Medulla oblongata (tissue), 1 donor: ENCODE measurements around the gene MTCL1.

ENCODE experiments used
- DNase-seq: peaks from one replicate; pipeline ENCODE4 v3.0.0-alpha.2; 2015; ENCODE audit errors: extremely low spot score

Gene MTCL1

GRCh38 chr18:8713691-8714090, 8.3 kb downstream of the MTCL1 start:
- no peak for DNase-seq

DNA sequence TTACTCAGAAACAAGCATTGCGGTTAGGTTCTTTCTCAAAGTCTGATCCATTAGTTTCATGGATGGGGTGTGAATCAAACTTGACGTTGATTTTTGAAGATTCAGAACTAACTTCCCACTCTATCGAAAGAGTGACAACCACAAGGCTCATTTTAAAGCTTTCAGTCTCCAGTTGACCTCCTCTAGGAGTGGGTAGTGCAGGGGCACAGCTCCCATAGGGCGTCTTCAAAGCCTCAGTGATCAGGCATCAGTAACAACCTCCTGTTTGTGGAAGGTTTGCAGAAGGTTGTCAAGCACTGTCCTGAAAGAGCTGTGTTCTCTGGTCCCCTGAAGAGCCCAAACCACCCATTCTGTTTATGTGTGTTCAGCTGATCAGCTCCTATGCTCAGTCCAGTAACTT, 10.2 kb downstream of the MTCL1 start:
- no peak for DNase-seq

DNA sequence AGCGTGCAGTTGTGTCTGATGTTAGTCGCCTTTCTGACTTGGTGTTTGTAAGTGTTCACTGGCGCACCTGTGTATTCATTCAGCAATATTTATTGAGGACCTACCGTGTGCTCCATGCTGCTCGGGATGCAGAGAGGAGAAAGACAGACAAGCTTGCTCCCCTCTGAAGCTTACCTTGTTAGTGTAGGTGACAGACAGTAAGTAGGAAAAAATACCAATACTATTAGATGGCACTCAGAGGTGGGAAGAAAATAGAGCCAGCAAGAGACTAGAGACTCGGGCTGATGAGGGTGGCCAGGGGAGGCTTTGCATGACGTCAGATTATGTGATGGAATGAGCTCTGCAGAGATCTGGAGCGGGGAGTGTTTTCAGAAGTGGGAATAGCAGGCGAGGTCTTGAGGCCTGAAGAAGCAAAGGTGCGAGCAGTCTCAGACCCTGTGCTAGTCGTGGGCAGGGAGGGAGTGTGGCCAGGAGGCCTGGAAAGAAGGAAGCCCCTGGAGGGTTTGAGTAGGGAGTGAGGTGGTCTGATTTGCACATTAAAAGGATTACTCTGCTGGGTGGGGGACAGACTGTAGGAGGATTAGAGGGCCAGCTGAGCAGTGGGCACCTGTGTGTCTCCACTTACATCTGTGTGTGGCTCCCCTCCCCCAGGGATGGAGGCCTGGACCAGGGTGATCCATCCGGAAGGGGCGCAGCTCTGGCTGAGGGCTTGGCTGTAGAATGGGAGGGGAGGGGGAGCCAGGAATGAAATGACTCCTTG, 11.8 kb downstream of the MTCL1 start:
- DNase-seq, result no peak

DNA sequence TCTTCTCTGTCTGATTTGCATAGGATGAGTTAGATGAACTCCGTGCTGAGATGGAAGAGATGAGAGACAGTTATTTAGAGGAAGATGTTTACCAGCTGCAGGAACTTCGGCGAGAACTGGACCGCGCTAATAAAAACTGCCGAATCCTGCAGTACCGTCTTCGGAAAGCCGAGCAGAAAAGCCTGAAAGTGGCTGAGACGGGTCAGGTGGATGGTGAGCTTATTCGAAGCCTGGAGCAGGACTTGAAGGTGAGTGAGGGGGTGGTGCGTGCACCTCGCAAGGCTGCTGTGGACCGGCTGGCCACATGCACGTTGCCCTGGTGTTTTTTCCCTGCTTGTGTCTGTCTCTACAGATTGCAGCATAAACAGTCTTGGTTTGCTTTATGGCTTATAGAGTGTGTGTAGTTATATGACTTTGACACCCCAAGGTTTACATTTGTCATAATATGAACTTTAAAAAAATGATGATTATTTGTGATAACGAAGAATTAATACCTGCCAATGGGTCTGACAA, 13.1 kb downstream of the MTCL1 start:
- DNase-seq, result no peak

DNA sequence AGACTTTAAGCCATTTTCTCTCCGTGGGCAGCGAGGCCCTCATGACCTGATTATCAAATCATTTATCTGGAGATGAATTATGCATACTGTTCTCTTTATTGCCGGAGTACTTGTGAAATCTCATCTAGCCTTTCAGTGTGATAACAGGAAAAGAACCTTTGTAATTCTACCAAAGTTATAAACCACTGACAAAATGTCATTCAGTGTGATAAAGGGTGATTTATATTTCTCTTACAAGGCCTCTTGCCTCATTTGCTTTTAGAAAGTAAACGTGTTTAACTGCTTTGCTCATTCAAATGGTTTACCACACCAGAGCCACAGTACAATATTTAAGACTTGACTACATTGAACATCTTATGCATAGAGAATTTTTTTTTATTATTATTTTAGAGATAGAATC, 13.8 kb downstream of the MTCL1 start:
- no peak for DNase-seq

DNA sequence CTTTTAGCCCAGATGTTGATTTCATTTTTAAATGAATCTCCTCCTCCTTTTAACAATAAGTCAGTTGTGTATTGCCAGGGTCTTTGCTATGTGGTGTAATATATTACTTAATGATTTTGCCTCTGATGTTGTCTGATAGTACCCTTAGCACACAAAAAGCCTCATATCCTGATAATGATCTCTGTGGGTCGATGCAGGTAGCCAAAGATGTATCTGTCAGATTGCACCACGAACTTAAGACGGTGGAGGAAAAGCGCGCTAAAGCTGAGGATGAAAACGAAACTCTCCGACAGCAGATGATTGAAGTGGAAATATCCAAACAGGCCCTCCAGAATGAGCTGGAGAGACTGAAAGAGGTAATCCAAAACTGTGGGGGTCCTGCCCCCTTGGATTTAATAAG, 14.8 kb downstream of the MTCL1 start:
- DNase-seq, result no peak

- DNase-seq, result no peak
These were observed 15.8 kb downstream of the MTCL1 start for GRCh38 chr18:8721094-8721669.

- DNase-seq, result no peak
These were observed 16.4 kb downstream of the MTCL1 start for GRCh38 chr18:8721716-8722115.

- DNase-seq, result no peak
These were observed 17.8 kb downstream of the MTCL1 start for GRCh38 chr18:8722946-8723820.

DNA sequence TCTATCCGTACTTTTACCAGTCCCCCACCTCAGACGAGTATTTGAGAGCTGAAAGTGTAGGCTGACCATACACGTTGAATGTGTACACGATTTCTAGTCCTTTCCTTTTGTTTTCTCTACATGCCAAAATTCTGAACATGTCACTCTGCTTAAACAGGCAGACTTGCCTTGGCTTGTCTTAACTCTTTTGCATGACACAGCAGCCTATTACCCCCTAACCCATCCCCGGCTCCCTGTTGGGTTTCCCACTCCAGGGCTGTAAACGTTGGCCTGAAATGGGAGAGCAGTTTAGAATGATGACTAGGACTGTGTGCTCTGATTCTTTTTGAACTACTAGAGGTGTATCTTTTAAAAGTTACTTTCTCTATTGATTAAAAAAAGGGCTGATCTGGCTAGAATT, 19.1 kb downstream of the MTCL1 start:
- DNase-seq, result no peak

DNA sequence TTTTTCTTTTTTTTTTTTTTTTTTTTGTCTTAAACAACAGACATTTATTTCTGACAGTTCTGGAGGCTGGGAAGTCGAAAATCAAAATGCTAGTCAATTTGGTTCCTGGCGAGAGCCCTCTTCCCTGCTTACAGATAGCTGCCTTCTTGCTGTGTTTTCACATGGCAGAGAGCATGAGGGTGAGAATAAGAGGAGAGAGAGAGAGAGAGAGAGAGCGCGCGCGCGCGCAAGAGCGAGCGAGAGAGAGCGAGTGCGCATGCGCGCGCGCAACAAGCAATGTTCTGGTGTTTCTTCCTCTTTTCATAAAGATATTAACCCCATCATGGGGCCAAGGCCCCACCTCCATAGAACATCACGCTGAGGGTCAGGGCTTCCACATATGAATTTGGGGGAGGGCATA, 20.9 kb downstream of the MTCL1 start:
- no peak for DNase-seq

DNA sequence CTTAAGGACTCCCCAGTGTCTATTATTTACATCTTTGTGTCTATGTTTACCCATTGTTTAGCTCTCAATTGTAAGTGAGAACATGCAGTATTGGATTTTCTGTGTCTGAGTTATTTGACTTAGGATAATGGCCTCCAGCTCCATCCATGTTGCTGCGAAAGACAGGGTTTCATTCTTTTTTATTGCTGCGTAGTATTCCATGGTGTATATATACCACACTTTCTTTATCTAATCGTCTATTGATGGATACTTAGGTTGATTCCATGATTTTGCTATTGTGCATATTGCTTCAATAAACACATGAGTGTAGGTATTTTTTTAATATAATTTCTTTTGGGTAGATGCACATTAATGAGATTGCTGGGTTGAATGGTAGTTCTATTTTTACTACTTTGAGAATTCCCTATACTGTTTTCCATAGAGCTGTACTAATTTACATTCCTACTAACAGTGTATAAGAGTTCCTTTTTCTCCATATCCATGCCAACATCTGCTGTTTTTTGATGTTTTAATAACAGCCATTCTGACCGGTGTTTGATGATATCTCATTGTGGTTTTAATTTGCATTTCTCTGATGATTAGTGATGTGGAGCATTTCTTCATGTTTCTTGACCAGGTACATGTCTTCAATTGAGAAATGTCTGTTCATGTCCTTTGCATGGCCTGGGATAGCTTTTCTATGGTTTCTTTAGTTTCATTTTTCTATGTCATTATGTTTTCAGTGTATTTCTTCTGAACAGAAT, 21.8 kb downstream of the MTCL1 start:
- no peak for DNase-seq

DNA sequence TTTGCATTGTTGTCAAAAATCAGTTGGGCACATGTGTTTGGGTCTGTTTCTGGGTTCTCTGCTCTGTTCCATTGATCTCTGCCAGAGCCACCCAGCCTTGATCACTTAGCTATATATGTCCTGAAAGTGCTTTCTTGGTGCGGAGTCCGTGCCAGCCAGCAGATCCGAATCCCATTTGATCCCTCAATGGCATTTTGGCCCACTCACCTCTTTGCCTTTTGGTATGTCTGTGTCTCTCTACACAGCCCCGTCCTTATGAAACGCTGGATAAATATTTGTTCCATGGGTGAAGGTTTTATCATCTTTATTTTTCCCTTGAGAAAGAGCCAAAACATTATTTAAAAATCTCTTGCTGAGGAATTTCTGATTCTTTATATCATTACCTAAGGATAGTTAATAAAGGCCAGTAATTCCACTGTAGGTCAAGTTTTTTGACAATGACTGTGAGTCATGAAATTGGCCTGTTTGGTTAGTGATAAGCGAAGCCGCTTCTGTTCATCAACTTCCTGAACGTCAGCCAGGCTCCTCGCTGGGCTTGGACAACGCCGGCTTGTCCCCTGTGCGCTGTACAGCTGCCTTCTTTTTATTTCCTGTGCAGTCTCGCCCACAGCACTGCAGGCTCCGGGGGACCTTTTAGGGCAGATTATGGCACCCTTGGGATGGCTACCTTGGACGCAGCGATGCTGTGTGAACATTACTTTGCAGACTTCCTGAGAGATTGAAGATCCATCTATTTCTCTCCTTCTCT, 24.9 kb downstream of the MTCL1 start:
- DNase-seq, result peak; percentile 52

DNA sequence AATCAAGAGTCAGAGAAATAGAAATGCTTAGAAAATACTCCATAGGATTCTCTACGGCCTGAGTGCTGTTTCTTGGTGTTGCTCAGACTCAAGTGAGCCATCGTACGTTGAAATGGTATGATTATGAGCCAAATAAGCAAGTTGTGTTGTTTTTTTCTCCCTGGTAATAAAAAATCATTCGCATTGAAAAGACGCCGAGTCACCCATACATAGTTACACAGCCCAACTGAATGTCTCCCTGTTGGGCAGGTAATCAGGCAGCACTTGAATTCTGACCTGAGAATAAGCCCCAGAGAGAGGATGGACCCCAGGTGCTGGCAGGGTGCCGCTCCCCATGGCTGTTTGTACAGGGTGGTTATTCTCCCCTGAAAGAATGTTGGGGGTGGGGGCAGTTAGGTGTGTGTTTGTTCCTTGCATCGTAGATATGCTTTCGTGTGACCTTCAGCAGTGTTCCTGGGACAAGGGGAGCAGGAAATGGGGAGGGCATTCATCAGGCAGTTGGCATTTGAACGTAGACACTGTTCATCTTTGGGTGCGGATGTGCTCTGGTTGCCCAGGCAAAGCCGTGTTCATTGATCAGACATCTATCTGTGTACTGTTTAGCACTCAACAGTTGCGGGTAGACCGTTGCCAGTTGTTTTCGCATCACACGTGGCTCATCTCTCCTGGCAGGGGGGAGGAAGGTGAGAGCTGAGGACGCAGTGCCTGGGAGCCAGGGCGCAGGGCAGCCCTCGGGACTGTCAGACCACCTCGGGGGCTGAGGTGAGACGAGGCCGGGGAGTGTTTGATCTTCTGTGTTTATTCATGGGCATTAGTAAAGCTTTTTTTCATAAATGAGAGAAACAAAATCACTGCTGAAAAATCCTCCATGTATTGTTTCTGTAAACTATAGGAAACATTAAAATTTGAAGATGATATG, 27.3 kb downstream of the MTCL1 start:
- no peak for DNase-seq

DNA sequence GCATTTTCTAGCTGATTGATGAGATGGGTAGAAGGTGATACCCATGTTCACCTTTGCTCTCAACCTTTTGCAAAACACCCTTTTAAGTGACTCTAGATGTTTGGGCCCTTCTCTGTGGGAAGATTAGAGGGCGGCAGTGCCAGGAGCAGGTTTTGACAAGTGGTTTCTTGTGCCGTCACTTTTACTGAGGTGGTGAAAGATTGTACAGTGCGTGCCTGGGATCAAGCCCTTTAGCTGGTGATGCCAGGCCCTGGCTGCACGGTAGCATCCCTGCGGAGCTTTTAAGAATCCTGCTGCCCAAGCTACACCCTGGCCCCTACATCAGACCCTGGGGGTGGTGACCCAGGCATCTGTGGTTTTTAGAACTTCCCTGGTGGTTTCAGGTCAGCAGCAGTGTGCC, 29.1 kb downstream of the MTCL1 start:
- no peak for DNase-seq

- no peak for DNase-seq
These were observed 29.9 kb downstream of the MTCL1 start for GRCh38 chr18:8735274-8735673.

- no peak for DNase-seq
These were observed 35.8 kb downstream of the MTCL1 start for GRCh38 chr18:8741117-8741516.

DNA sequence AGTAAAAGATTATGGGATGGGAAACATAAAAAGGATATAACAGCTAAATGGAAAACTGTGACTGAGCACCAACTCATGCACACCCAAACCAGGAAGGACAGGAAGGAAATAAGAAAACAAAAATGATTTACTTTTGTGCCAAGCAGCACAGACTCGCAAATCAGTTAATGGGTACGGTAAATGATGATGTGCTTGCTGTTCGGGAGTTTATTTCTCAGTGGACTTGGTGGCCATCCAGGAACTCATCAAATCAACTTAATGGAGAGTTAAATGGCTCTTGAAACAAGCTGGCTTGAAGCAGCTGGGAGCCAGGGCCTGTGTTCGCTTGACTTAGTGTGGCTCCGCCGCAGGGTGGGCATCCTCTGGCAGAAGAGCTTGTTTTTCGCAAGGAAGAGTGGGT, 36.2 kb downstream of the MTCL1 start:
- peak; percentile 43 for DNase-seq

GRCh38 chr18:8742387-8743361, 37.3 kb downstream of the MTCL1 start:
- no peak for DNase-seq
